GM12872 (cell line): ENCODE results near the gene FAM163A.

Experiments
- TF ChIP-seq, protein P1 (sequence below): IDR thresholded peaks from 3 replicates; pipeline ENCODE4 v1.5.1; 2011; ENCODE audit warnings: low read depth, mild to moderate bottlenecking, low read length, moderate library complexity; ENCODE audit not compliant: insufficient read depth

FAM163A gene

DNA sequence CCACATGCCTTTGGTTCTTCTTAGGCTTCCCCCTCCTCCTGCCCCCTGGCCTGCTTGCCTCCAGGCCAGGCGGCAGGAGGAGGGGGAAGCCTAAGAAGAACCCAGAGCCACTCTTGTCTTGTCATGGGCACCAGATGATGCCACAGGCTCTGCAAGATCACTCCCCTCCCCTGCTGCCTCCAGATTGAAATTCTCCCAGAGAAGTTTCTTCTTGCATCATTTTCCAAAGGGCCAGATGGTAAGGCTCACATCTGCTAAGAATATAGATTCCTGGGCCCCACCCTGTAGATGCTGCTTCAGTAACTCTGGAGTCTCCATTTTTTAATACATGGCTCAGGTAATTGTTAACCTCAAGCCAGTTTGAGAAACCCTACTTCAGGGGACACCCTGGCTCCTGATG is 60.8 kb downstream of the FAM163A start:
- TF ChIP-seq, protein P1, sequence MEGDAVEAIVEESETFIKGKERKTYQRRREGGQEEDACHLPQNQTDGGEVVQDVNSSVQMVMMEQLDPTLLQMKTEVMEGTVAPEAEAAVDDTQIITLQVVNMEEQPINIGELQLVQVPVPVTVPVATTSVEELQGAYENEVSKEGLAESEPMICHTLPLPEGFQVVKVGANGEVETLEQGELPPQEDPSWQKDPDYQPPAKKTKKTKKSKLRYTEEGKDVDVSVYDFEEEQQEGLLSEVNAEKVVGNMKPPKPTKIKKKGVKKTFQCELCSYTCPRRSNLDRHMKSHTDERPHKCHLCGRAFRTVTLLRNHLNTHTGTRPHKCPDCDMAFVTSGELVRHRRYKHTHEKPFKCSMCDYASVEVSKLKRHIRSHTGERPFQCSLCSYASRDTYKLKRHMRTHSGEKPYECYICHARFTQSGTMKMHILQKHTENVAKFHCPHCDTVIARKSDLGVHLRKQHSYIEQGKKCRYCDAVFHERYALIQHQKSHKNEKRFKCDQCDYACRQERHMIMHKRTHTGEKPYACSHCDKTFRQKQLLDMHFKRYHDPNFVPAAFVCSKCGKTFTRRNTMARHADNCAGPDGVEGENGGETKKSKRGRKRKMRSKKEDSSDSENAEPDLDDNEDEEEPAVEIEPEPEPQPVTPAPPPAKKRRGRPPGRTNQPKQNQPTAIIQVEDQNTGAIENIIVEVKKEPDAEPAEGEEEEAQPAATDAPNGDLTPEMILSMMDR, result no peak

DNA sequence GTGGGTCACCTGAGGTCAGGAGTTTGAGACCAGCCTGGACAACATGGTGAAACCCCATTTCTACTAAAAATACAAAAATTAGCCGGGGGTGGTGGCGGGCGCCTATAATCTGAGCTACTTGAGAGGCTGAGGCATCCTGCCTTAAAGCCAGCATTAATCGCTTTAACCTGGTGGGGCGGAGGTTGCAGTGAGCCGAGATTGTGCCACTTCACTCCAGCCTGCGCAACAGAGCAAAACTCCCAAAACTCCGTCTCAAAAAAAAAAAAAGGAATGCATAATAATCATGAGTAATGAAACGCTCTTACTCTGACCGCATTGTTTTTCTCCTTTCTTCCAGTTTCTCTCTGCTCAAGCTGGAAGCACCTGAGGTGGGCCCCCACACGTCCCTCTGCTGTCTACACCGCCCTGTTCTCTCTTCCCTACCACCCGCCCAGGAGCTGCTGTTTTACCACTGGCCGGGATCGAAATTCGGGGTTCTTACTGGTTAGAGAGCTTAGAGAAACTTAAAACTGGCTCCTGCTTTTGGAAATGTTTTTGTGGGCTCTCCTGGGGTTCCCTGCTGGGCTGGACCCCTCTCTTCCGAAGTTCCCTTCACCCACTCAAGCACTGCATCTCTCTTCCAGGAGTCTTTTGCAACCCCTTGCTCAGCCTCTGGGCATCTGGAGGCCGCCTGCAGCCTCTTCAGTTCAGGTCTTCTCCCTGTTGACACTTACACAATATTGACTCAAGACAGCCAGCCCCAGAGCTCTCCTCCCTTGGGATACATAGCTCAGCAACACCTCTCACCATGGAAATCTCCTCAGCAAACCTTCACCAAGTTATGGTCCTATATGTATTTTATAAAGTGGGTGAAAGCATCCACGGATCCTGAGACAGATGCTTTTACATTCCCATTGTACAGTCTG is 62.5 kb downstream of the FAM163A start:
- TF ChIP-seq, protein P1, result no peak

DNA sequence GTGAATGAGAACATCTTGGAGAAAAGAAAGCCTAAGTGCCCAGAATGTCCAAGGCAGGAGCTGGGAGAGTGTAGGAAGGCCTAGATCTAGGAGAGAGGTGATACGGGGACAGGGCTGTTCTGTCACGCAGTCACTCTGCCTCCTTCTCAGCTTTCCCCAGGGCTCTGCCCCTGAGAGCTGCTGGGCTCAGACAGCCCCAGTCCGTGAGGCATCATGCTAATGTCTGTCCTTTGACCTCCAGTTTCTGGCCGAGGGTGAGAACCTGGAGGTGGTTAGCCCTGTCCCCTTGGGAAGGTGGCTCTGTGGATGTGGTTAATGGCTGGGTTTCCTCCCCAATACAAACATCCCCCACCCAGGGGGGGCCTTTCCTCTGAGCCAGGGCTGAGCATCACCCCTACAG is 63.2 kb downstream of the FAM163A start:
- TF ChIP-seq, protein P1, result no peak

DNA sequence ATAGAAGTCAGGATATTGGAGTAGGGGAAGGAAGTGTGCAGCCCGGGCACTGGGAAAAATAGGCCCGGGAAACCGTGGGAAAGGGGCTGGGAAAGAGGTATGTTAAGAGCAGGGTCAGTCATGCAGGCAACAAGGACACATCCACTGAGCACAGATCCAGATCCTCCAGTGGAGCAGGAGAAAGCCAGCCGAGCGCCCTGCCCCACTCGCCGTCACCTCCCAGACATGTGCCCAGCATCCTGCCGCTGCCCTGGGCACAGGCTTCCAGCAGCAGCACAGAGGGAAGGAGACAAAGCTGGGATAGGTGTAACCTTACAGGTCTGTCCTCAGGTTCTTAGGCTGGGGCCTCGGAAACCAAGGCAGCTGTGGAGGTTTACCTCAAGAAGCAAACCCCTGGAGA is 64.2 kb downstream of the FAM163A start:
- TF ChIP-seq, protein P1, result no peak

DNA sequence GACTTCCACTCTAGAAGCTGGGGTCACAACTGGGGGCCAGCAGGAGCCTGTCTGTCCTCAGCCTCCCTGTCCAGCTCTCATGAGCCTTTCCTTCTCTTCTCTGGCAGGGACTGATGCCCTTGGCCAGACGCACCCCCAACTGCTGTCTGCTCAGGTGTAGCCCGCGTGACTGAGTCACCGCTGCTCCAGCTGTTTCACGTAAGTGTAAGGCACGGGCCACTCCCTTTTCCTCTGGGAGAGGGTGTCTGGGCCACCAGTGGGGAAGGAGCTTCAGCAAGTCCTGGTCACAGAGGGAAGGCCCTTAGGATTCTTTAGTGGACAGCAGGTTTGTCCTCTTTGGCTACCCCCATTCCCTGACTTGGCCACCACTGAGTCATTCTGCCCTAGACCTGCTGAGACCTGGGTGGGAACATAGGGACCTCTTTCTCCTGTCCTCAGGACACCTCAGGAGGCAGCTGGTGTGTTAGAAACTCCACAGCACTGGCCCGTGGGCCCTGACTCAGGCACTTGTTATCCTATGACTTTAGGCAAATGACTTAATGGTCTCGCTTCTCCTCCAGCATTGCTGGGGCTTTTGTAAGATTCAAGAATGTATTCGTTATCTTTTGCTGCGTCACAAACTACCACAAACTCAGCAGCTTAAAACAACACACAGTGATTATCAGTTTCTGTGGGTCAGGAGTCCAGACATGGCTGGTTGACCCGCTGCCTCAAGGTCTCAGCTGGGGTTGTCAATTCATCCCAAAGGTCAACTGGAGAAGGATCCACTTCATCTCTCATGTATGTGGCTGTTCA is 64.8 kb downstream of the FAM163A start:
- TF ChIP-seq, protein P1, result no peak

DNA sequence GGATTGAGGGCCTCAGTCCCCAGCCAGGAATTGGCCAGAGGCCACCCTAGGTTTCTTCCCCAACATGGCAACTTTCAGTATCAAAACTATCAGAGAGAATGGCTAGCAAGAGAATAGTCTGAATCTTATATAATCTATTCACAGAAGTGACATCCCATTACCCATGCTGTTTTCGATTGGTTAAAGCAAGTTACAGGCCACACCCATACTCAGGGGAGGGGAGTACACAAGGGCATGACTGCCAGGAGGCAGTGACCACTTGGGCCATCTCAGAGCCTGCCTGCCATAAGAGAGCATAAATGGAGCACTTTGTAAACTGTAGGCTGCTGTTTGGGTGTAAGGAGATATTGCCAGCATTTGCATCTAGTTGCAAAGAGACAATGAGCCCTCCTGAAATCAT is 65.4 kb downstream of the FAM163A start:
- TF ChIP-seq, protein P1, result no peak
